PC-9 (cell line): ENCODE data around the gene RNF4. TPM values are rescaled to one million over a fixed set of nuclear protein-coding genes. Genes with fewer than 3 reads are reported as not detected.

ENCODE experiments used
- BruUV-seq: library from RNA; stranded (reverse); fragments of 400-500 nt; replicated peaks from 2 replicates; lab custom pipeline; 2021; lab: Mats Ljungman, UMichigan
- CTCF ChIA-PET: fragments of 300-600 bp; sonication (Branson Sonifier 250); formaldehyde crosslinking; loops from one replicate; lab custom pipeline; 2022; ENCODE audit warnings: antibody characterized with exemption; lab: Charles Lee
- POLR2A ChIA-PET: fragments of 300-600 bp; sonication (Branson Sonifier 250); formaldehyde crosslinking; loops from one replicate; lab custom pipeline; 2022; ENCODE audit warnings: antibody characterized with exemption; ENCODE audit not compliant: unreplicated experiment; lab: Charles Lee
- DNase-seq, 2 experiments: peaks; one replicate each; pipeline versions ENCODE4 v3.0.0 to v3.0.0-alpha.2; 2015 to 2022; ENCODE audit warnings: mixed read lengths in 1 of 2
- H2AFZ ChIP-seq: fragments of 200-600 bp; sonication (generic); 2 replicates; pipeline ENCODE4 v1.8.1; 2017; ENCODE audit warnings: antibody characterized with exemption
- H3F3A ChIP-seq: fragments of 200-600 bp; sonication (generic); 2 replicates; pipeline ENCODE4 v1.8.1; 2017; ENCODE audit warnings: antibody characterized with exemption, mild to moderate bottlenecking, low read depth; ENCODE audit not compliant: insufficient read depth
- H3K27ac ChIP-seq: fragments of 200-600 bp; sonication (generic); 2 replicates; pipeline ENCODE4 v1.6.1; 2016; ENCODE audit warnings: mixed run types
- H3K27me3 ChIP-seq: fragments of 200-600 bp; sonication (generic); 2 replicates; pipeline ENCODE4 v1.6.1; 2016; ENCODE audit warnings: low read depth, mixed run types; ENCODE audit not compliant: insufficient read depth
- H3K36me3 ChIP-seq: fragments of 200-600 bp; sonication (generic); 2 replicates; pipeline ENCODE4 v1.6.1; 2016; ENCODE audit warnings: low read depth, mixed run types
- H3K4me1 ChIP-seq: fragments of 200-600 bp; sonication (generic); replicated peaks from 2 replicates; pipeline ENCODE4 v1.6.1; 2016; ENCODE audit warnings: mixed run types; ENCODE audit not compliant: insufficient read depth
- H3K4me2 ChIP-seq: fragments of 200-600 bp; sonication (generic); 2 replicates; pipeline ENCODE4 v1.6.1; 2017; ENCODE audit warnings: mixed run types
- H3K4me3 ChIP-seq: fragments of 200-600 bp; sonication (generic); 2 replicates; pipeline ENCODE4 v1.6.1; 2016; ENCODE audit warnings: mixed run types
- H3K79me2 ChIP-seq: fragments of 200-600 bp; sonication (generic); 2 replicates; pipeline ENCODE4 v1.6.1; 2017; ENCODE audit warnings: low read depth, mixed run types
- H3K9me2 ChIP-seq: fragments of 200-600 bp; sonication (generic); 2 replicates; pipeline ENCODE4 v1.8.1; 2017; ENCODE audit warnings: mild to moderate bottlenecking; ENCODE audit not compliant: insufficient read depth
- H3K9me3 ChIP-seq: fragments of 200-600 bp; sonication (generic); 2 replicates; pipeline ENCODE4 v1.8.1; 2016; ENCODE audit warnings: low read depth; ENCODE audit not compliant: insufficient read depth
- H4K20me1 ChIP-seq: fragments of 200-600 bp; sonication (generic); 2 replicates; pipeline ENCODE4 v1.8.1; 2017; ENCODE audit not compliant: insufficient read depth
- EZH2 ChIP-seq: fragments of 200-600 bp; sonication (generic); IDR thresholded peaks from 2 replicates; pipeline ENCODE4 v1.8.0; 2017; ENCODE audit warnings: antibody characterized with exemption, low read depth
- intact Hi-C: fragments of 100-400 bp; cut with micrococcal nuclease; formaldehyde crosslinking; loops from one replicate; pipeline ENCODE4 v1.10.0; 2022; ENCODE audit not compliant: unreplicated experiment
- total RNA-seq: library from RNA; stranded (reverse); gene quantifications from 2 replicates; pipeline ENCODE4 v1.2.3, GENCODE V29; 2021
- TF ChIP-seq, protein P1 (sequence below): fragments of 200-600 bp; sonication (generic); conservative IDR thresholded peaks from 2 replicates; pipeline ENCODE4 v1.6.1; 2017; ENCODE audit warnings: mixed run types, antibody characterized with exemption, mild to moderate bottlenecking, moderate library complexity

RNF4 gene
- total RNA-seq, 1 experiment from 2014 or later, result 63.5 TPM

DNA sequence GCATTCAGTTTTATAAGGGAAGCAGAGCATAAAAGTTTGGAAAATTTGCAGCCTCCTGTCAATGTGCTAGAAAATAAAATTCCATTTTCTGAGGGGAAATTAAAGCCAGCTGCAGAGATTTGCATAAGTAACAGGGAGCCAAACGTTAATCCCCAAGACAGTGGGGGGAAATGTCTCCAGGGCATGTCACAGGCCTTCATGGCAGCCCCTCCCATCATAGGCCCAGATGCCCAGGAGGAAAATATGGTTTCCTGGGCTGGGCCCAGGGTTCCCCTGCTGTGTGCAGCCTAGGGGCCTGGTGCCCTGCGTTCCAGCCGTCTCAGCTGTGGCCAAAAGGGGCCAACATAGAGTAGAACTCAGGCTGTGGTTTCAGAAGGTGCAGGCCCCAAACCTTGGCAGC, 9.3 kb downstream of the RNF4 start:
- BruUV-seq, result no TSS peak
- Histone ChIP-seq H3K4me2 (no peak overlapping the region), H3K4me1 (no peaks in the 10 kb centered on the region), H2AFZ (no peak overlapping the region), H3K4me3 (no peak overlapping the region), H3K27ac (no peak overlapping the region), H4K20me1 (peaks cover 90% of the 10 kb centered on the region), H3K27me3 (no peaks in the 10 kb centered on the region), H3F3A (no peaks in the 10 kb centered on the region), H3K79me2 (peaks cover 99% of the 10 kb centered on the region), H3K36me3 (no peaks in the 10 kb centered on the region), H3K9me2 (no peaks in the 10 kb centered on the region), H3K9me3 (no peaks in the 10 kb centered on the region)
- no peak for DNase-seq
- TF ChIP-seq, protein P1, sequence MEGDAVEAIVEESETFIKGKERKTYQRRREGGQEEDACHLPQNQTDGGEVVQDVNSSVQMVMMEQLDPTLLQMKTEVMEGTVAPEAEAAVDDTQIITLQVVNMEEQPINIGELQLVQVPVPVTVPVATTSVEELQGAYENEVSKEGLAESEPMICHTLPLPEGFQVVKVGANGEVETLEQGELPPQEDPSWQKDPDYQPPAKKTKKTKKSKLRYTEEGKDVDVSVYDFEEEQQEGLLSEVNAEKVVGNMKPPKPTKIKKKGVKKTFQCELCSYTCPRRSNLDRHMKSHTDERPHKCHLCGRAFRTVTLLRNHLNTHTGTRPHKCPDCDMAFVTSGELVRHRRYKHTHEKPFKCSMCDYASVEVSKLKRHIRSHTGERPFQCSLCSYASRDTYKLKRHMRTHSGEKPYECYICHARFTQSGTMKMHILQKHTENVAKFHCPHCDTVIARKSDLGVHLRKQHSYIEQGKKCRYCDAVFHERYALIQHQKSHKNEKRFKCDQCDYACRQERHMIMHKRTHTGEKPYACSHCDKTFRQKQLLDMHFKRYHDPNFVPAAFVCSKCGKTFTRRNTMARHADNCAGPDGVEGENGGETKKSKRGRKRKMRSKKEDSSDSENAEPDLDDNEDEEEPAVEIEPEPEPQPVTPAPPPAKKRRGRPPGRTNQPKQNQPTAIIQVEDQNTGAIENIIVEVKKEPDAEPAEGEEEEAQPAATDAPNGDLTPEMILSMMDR, result no peak
- TF ChIP-seq EZH2, result no peak
- ChIA-PET POLR2A (no interaction called here), CTCF (no interaction called here)
- intact Hi-C loops, result no loop called here

- H3K9me2 ChIP-seq, result no peaks in the 10 kb centered on the region
- no peak overlapping the region for H3K4me2 ChIP-seq
- H3F3A ChIP-seq, result no peaks in the 10 kb centered on the region
- H3K79me2 ChIP-seq, result peaks cover 96% of the 10 kb centered on the region
- H3K4me1 ChIP-seq, result no peaks in the 10 kb centered on the region
- H2AFZ ChIP-seq, result no peak overlapping the region
- POLR2A ChIA-PET, result interaction anchor here (0.6 kb wide), 1 partner anchor 244 kb away, joined by 13 read pairs; no protein-coding TSS in a partner anchor
- no peak overlapping the region for H3K27ac ChIP-seq
- H3K27me3 ChIP-seq, result no peaks in the 10 kb centered on the region
- no peaks in the 10 kb centered on the region for H3K9me3 ChIP-seq
- H3K36me3 ChIP-seq, result no peaks in the 10 kb centered on the region
- CTCF ChIA-PET, result no interaction called here
- no peak for DNase-seq
- no peak for TF ChIP-seq EZH2
- TF ChIP-seq, protein P1, result no peak
- no TSS peak for BruUV-seq
- peaks cover 90% of the 10 kb centered on the region for H4K20me1 ChIP-seq
- no peak overlapping the region for H3K4me3 ChIP-seq
- intact Hi-C loops, result no loop called here
Observed at GRCh38 chr4:2480649-2481048, 11.7 kb downstream of the RNF4 start.

DNA sequence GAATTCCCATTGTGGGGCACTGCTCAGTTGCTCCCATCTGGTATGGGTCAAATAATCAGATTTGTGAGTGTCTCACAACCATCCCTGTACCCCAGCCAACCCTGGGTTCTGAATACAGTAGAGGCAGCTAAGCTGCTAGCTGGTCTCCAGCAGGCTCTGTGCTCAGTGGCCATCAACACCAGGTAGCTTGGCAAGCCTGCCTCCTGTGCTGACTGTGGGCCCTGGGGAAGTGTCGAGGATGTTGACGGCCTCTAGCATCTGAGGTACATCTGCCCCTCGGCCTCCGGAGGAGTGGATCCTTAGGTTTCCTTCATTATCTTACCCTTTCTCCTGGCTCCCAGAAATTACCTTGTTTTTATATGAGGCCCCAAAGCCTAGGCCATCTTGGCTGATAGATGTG, 13.3 kb downstream of the RNF4 start:
- intact Hi-C loops, result no loop called here
- no TSS peak for BruUV-seq
- POLR2A ChIA-PET, result interaction anchor here (0.8 kb wide), 1 partner anchor 706 kb away, joined by 7 read pairs; no protein-coding TSS in a partner anchor
- no peaks in the 10 kb centered on the region for H3K27me3 ChIP-seq
- no peak overlapping the region for H2AFZ ChIP-seq
- CTCF ChIA-PET, result interaction anchor here (0.6 kb wide), 1 partner anchor 44 kb away, joined by 3 read pairs; no protein-coding TSS in a partner anchor
- H3K4me1 ChIP-seq, result no peaks in the 10 kb centered on the region
- H3F3A ChIP-seq, result no peaks in the 10 kb centered on the region
- no peak overlapping the region for H3K4me2 ChIP-seq
- H3K79me2 ChIP-seq, result peaks cover 96% of the 10 kb centered on the region
- no peaks in the 10 kb centered on the region for H3K36me3 ChIP-seq
- no peak overlapping the region for H3K27ac ChIP-seq
- no peak for TF ChIP-seq EZH2
- TF ChIP-seq, protein P1, result no peak
- H4K20me1 ChIP-seq, result peaks cover 87% of the 10 kb centered on the region
- H3K9me3 ChIP-seq, result no peaks in the 10 kb centered on the region
- no peaks in the 10 kb centered on the region for H3K9me2 ChIP-seq
- no peak overlapping the region for H3K4me3 ChIP-seq
- DNase-seq, result no peak
